KOPT-K1 (cell line): Measurements from ENCODE around the gene BAIAP2L1.

ENCODE experiments used
- H3K27ac ChIP-seq: fragments of 200-600 bp; sonication (generic); 2 replicates; pipeline ENCODE4 v1.5.1; 2016; ENCODE audit warnings: antibody characterized with exemption, mild to moderate bottlenecking, low read depth, low read length; ENCODE audit not compliant: poor library complexity, severe bottlenecking
- H3K36me3 ChIP-seq: fragments of 200-600 bp; sonication (generic); 2 replicates; pipeline ENCODE4 v1.5.1; 2017; ENCODE audit warnings: antibody characterized with exemption, mild to moderate bottlenecking, low read length, moderate library complexity; ENCODE audit not compliant: insufficient read depth
- H3K9me3 ChIP-seq: fragments of 200-600 bp; sonication (generic); 2 replicates; pipeline ENCODE4 v1.5.1; 2017; ENCODE audit warnings: antibody characterized with exemption, low read length, mild to moderate bottlenecking; ENCODE audit not compliant: insufficient read depth, poor library complexity, severe bottlenecking

Gene BAIAP2L1

DNA sequence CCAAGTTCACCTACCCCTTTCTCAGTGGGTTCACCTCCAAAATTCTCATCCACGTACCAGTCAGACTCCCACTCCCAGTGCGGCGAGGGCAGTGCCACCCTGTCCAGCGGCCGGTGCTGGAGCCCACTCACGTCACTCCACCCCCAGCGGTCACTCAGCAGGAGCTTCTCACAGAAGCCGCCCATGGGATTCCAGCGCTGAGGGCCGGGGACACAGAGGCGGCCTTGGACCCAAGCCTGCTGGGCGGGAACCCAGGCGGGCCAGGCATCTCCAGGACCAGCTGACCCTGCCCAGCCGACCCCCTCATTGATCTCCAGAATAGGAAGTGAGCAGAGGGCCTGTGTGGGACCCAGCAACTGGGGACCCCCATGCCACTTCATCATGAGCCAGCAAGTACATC lies 156.0 kb downstream of the BAIAP2L1 start:
- Histone ChIP-seq H3K9me3 (no peaks in the 10 kb centered on the region), H3K27ac (no peak overlapping the region), H3K36me3 (peaks cover 10% of the 10 kb centered on the region; the same call in 1 of the 2 replicates)

DNA sequence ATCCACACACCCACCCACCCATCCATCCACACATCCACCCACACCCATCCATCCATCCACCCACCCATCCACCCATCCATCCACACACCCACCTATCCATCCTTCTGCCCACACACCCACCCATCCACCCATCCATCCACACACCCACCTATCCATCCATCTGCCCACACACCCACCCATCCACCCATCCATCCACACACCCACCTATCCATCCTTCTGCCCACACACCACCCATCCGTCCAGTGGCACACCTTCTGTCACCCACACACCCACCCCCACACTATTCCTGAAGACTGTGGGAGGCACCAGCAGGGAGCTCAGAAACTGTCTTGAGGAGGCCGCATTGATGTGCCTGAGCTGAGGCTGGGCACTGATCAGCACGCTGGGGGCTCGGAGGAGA lies 158.0 kb downstream of the BAIAP2L1 start:
- Histone ChIP-seq H3K36me3 (peaks cover 23% of the 10 kb centered on the region; the same call in 1 of the 2 replicates), H3K9me3 (no peaks in the 10 kb centered on the region), H3K27ac (no peak overlapping the region)

DNA sequence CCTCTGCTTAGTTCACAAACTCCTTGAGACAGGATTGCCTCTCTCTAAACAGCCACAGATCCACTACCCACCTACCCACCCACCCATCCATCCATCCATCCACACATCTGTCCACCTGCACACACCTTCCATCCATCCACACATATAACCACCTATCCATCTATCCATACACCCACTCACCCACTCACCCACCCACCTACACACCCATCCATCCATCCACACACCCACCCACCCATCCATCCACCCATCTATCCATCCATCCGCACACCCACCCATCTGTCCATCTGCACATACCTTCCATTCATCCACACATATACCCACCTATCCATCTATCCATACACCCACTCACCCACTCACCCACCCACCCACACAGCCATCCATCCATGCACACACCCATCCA lies 158.5 kb downstream of the BAIAP2L1 start:
- Histone ChIP-seq H3K9me3 (no peaks in the 10 kb centered on the region), H3K36me3 (peaks cover 24% of the 10 kb centered on the region; the same call in 1 of the 2 replicates), H3K27ac (no peak overlapping the region)

DNA sequence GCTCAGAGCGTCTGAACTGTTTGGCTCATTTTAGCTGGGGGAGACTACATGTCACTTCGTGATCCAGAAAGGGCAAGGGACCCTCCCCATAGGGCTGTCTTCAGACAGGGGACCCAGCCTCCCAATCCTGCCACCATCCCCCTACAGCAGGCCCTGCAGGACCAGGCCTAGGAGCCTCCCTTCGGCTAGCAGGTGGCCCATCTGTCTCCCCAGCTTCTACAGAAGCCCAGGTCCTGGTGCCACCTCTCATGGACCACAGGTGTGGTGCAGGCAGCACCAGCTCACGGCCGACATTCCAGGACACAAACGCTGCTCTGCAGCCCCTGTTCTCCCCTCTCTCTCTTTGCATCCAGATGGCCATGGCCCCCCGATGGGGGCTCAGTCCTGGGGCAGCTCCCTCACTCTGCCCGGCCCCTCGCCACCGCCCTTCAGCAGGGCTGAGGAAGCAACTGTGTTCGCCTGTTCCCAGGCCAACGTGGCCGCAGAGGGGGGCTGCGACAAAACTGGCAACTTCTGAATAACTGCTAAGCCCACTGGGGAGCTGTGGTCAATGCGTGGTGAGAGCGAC lies 159.1 kb downstream of the BAIAP2L1 start:
- H3K27ac ChIP-seq: no peak overlapping the region
- peaks cover 29% of the 10 kb centered on the region; the same call in 1 of the 2 replicates for H3K36me3 ChIP-seq
- H3K9me3 ChIP-seq: no peaks in the 10 kb centered on the region
